Measurements from ENCODE around the gene ENC1. TPM values are rescaled to one million over a fixed set of nuclear protein-coding genes. Genes with fewer than 3 reads are reported as not detected.

ENC1 gene
- total RNA-seq, 2 experiments from 2014 or later, result 2.2 to 3.4 TPM

DNA sequence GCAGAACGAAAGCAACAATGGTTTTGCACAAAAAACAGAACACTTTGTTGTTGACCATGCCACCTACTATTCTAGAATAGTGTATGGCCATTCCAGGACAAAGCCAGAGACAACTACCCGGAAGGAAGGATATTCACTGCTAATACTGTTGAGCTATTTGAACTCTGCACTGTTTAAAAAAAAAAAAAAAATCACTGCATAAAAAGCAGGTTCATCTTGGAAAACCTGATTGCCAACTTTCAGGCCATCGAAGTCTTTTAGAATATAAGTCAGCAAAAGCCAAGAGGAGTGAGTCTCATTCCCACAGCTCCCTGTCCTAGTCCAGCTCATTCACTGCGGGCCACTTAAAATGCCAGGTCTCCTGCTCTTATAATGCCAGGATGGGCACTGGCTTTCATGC, 4.0 kb downstream of the ENC1 start:
- Mint-ChIP-seq H3K27ac (no peak overlapping the region), H3K36me3 (ENCODE audit: low read depth) (no peaks in the 10 kb centered on the region), H3K4me3 (no peak overlapping the region), H3K4me1 (peaks cover 43% of the 10 kb centered on the region), H3K9me3 (no peaks in the 10 kb centered on the region), H3K27me3 (peaks cover 6% of the 10 kb centered on the region)
- DNase-seq, result no peak
- ChIA-PET POLR2A (no interaction called here), CTCF (no interaction called here)

DNA sequence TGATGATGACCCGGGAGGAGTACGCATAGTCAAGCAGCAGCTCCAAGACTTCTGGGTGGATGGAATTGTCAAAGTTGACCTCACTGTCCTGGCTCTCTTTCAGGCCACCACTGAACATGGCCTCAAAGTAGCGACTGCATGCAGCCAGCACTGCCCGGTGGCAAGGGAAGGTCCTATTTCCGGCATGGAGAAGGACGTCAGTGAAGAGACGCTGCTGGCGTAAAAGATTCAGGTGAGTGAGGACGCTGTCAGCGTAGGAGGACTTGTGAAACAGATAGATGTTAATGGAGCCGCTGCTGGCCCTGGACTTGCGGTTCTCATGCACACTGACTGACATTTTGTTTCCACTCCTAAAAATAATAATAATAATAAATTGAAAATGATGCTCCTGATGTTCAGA, 4.4 kb downstream of the ENC1 start:
- Mint-ChIP-seq H3K36me3 (ENCODE audit: low read depth) (no peaks in the 10 kb centered on the region), H3K9me3 (no peaks in the 10 kb centered on the region), H3K4me3 (no peak overlapping the region), H3K4me1 (peaks cover 44% of the 10 kb centered on the region), H3K27ac (no peak overlapping the region), H3K27me3 (peaks cover 3% of the 10 kb centered on the region)
- DNase-seq, result no peak
- ChIA-PET CTCF (no interaction called here), POLR2A (no interaction called here)

DNA sequence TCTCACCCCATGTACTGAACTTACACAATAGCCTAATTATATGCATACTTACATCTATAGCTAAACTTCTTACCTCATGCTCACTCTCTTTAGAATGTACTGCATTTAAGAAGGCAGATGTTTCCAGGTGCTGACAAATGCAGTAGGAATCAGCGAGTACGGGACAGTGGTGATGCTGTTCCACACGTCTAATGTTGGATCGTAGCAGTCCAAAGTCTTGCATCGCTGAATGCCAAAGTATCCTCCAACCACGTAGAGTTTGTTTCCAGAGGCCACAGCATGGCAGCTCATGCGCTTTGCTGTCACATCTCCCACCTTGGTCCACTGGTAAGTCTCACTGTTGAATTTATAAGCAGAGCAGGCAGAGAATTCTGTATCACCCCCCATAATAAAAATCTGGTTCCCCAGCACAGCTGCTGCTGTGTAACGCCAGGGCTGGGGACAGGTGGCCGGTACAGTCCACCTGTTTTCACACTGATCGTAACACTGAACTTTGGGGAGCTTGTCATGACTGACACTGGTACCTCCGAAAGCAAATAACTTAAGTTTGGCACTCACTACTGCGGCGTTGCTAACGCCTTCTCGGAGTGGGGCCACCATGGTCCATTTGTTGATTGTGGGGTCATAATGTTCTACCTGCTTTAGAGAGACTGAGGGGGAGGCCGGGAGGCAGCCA, 5.8 kb downstream of the ENC1 start:
- Mint-ChIP-seq H3K36me3 (ENCODE audit: low read depth) (peaks cover under 1% of the 10 kb centered on the region), H3K4me3 (no peak overlapping the region), H3K4me1 (peaks cover 50% of the 10 kb centered on the region), H3K27me3 (peaks cover 3% of the 10 kb centered on the region), H3K9me3 (no peaks in the 10 kb centered on the region), H3K27ac (no peak overlapping the region)
- POLR2A ChIA-PET, result no interaction called here
- DNase-seq, result no peak
- CTCF ChIA-PET, result interaction anchor here (1.1 to 2.0 kb wide), 2 partner anchors 8 to 23 kb away, joined by 3 to 10 read pairs; no protein-coding TSS in a partner anchor

DNA sequence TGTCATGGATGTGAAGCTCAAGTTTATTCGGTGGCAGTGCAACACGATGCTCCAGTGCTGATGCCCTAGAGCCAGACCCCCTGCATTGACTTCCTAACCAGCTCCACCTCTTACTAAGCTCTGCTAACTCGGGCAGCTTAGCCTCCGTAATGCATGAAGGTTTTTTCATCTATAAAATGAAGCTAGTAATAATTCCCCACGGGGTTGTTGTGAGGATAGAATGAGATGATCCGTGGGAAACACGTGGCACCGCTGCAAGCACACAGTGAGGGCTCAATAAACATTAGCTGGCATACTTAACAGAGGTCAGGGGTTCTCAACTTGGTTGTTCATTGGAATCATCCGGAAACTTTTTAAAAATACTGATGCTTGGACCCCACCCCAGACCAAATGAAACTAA, 6.8 kb downstream of the ENC1 start:
- H3K27ac Mint-ChIP-seq, result no peak overlapping the region
- H3K9me3 Mint-ChIP-seq, result no peaks in the 10 kb centered on the region
- H3K4me1 Mint-ChIP-seq, result peaks cover 39% of the 10 kb centered on the region
- peaks cover 4% of the 10 kb centered on the region for H3K36me3 Mint-ChIP-seq (ENCODE audit: low read depth)
- ChIA-PET CTCF (interaction anchor here (0.8 to 2.0 kb wide), 4 partner anchors 9 to 24 kb away, joined by 3 to 10 read pairs (median 3); no protein-coding TSS in a partner anchor), POLR2A (no interaction called here)
- H3K27me3 Mint-ChIP-seq, result peaks cover 3% of the 10 kb centered on the region
- no peak overlapping the region for H3K4me3 Mint-ChIP-seq
- DNase-seq, result no peak

DNA sequence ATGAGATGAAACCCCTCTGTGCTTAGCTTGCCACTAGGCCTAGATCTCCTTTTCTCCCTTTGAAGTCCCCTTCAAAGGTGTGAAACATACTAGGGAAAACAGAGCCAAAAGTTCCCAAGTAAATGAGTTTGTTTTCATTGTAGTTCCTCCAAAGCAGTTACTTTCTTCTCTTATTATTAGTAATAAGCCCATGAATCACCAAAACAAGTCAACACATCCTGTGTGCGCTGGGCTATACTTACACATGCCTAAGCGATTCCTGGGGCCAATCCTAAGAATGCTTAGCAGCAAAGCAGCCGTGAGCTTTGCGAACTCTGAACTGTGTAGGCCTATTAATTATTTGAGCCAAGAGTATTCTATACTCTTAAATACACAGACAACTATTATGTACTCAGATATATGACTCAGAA, 7.6 kb downstream of the ENC1 start:
- H3K27ac Mint-ChIP-seq, result no peak overlapping the region
- peaks cover 5% of the 10 kb centered on the region for H3K27me3 Mint-ChIP-seq
- no peak for DNase-seq
- CTCF ChIA-PET, result interaction anchor here (0.8 to 2.0 kb wide), 3 partner anchors 10 to 18 kb away, joined by 3 to 10 read pairs (median 3); no protein-coding TSS in a partner anchor
- H3K4me3 Mint-ChIP-seq, result no peak overlapping the region
- peaks cover 32% of the 10 kb centered on the region for H3K4me1 Mint-ChIP-seq
- no peaks in the 10 kb centered on the region for H3K9me3 Mint-ChIP-seq
- POLR2A ChIA-PET, result no interaction called here
- H3K36me3 Mint-ChIP-seq (ENCODE audit: low read depth), result peaks cover 4% of the 10 kb centered on the region

DNA sequence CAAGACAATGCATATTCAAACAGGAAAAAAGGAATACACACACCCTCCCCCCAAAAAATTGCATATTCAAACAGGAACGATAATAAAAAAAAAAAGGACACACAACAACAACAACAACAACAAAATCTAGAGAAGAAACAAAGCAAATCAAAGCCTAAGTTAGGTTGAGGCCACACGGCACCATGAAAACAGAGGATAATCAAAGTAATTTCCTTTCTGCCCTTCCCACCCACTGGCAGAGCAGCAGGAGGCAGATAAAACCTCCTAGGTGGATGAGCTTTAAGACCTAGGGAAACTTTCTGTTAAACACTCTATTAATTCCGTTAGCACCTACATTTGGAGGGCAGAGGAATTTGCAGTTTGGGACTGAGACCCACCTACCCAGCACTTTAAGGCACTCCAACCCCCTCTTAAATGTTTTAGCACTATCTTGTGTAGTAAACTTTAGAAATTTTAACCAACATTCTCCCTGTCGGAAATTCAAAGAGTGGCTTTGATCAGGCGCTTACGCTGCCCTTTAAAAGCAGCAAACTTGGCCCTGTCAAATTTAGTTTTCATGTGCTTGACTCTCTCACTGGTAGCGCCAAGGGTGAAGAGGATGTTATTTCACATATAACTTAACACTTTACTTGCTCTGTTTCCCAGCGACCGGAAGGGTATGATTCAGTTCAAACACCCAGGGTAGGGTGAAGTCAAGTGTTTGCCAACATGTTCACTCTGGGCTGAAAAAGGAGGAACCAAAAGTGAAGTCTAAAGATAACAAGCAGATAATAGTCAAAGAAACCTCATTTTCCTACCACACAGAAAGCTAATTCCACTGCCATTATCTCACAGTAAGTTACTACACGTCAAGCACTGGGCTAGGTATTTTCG, 9.2 kb downstream of the ENC1 start:
- Mint-ChIP-seq H3K27me3 (peaks cover 2% of the 10 kb centered on the region), H3K4me1 (peaks cover 28% of the 10 kb centered on the region), H3K4me3 (no peak overlapping the region), H3K27ac (peak overlapping the region; percentile 85), H3K9me3 (no peaks in the 10 kb centered on the region), H3K36me3 (ENCODE audit: low read depth) (peaks cover 4% of the 10 kb centered on the region)
- POLR2A ChIA-PET, result no interaction called here
- CTCF ChIA-PET, result interaction anchor here (0.7 to 0.8 kb wide), 2 partner anchors 9 to 562 kb away, joined by 3 to 4 read pairs; partner anchors contain the start of gene ENC1
- DNase-seq, result peak; percentile 63

DNA sequence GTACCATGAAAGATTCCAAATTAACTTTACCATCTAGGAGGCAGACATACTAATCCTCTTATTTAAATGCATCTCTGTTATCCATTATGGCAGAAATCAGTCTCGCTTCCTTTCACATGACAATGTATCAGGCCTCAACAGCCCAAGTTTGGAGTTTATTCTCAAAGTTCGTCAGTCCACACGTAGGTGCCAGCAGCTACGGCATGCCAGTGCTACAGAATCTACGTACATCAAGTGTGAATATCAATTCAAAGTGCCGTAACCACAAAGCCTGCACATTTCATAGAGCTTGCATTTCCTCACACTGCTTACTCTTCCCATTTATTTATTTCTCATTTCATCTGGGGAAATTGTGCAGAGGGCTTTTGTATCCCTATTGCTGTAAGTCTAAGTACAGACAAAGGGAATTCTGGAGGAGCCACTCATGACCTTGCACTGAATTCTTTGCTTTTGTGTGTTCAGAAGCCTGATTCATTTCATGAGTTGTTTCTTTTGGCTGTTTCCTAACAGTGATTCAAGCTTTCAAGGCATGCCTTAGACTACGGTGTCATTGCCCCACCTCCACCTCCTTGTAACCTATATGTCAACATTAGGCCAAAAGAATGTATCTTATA, 10.0 kb downstream of the ENC1 start:
- Mint-ChIP-seq H3K9me3 (no peaks in the 10 kb centered on the region), H3K27ac (no peak overlapping the region), H3K27me3 (peaks cover 2% of the 10 kb centered on the region), H3K36me3 (ENCODE audit: low read depth) (peaks cover 4% of the 10 kb centered on the region), H3K4me3 (no peak overlapping the region), H3K4me1 (peaks cover 28% of the 10 kb centered on the region)
- peak; percentile 14 for DNase-seq
- ChIA-PET CTCF (no interaction called here), POLR2A (no interaction called here)

DNA sequence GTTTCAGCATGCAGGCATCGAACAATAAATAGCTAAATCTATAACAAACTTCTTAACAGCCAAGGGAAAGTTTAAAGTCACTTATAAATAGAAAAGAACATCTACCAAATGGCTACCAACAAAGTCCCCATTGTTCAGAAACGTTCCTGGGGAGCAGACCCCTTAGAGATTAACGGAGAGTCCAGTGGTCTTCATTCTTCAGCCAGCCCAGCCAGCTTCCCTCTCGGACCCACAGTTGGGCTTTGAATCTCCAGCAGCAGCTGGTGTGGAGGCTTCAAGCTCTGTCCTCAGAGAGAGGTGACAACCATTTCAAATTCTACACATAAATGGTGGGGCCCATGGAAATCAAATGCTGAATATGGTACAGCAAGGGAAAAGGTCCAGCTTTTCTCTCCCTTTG, 11.2 kb downstream of the ENC1 start:
- Mint-ChIP-seq H3K27me3 (peaks cover 2% of the 10 kb centered on the region), H3K4me3 (no peak overlapping the region), H3K36me3 (ENCODE audit: low read depth) (peaks cover 4% of the 10 kb centered on the region), H3K27ac (no peak overlapping the region), H3K4me1 (peaks cover 28% of the 10 kb centered on the region), H3K9me3 (no peaks in the 10 kb centered on the region)
- POLR2A ChIA-PET, result no interaction called here
- no peak for DNase-seq
- CTCF ChIA-PET, result no interaction called here

DNA sequence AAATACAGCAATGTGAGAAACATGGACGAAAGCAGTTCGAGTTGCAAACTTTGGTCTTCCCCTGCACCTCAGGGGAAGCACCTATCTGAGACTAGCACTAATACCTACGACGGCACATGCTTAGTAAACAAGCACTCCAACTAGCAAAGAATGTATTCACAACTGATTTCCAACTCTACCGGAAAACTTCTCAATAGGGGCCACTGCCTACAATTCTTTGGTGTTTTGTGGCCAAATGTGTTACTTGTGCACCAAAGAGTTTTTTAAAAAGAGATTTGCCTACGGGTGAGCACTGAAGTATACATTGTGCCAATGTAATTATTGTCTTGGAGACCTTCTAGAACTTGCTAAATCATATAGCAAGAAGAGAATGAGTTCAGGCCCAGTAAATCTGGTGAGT, 12.2 kb downstream of the ENC1 start:
- ChIA-PET CTCF (no interaction called here), POLR2A (no interaction called here)
- H3K27me3 Mint-ChIP-seq, result peaks cover 2% of the 10 kb centered on the region
- no peak for DNase-seq
- H3K36me3 Mint-ChIP-seq (ENCODE audit: low read depth), result peaks cover 4% of the 10 kb centered on the region
- no peak overlapping the region for H3K4me3 Mint-ChIP-seq
- H3K9me3 Mint-ChIP-seq, result no peaks in the 10 kb centered on the region
- no peak overlapping the region for H3K27ac Mint-ChIP-seq
- peaks cover 28% of the 10 kb centered on the region for H3K4me1 Mint-ChIP-seq

DNA sequence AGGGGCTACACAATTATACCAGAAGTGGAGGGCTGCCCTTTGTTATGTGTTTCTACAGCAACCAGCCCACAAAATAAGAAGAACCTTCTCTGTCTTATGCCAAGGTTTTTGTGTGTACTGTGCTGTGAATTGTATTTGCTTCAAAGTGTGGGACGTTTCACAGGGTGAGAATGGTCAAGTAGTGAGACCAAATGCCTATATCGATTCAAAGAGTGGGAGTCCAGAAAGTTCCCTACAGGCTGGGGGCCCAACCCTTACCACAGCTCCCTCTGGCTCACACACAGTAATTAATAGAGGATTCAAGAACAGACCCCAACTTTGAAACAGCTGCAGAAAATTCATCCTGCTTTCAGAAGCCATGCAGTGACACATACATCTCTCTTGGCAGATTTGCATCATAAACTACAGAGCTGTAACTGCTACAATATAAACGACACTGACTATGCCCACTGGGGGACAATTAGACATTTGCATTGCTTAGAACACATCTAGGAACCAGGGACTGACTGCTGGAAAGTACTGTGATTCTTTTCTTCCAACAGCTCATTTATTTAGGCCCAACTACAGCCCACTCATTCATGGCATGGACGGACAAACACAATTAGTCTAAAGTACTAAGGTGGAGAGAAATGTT, 12.8 kb downstream of the ENC1 start:
- Mint-ChIP-seq H3K4me1 (peaks cover 27% of the 10 kb centered on the region), H3K27ac (no peak overlapping the region), H3K27me3 (peaks cover 3% of the 10 kb centered on the region), H3K4me3 (no peak overlapping the region), H3K9me3 (no peaks in the 10 kb centered on the region), H3K36me3 (ENCODE audit: low read depth) (peaks cover 4% of the 10 kb centered on the region)
- ChIA-PET POLR2A (no interaction called here), CTCF (no interaction called here)
- no peak for DNase-seq

DNA sequence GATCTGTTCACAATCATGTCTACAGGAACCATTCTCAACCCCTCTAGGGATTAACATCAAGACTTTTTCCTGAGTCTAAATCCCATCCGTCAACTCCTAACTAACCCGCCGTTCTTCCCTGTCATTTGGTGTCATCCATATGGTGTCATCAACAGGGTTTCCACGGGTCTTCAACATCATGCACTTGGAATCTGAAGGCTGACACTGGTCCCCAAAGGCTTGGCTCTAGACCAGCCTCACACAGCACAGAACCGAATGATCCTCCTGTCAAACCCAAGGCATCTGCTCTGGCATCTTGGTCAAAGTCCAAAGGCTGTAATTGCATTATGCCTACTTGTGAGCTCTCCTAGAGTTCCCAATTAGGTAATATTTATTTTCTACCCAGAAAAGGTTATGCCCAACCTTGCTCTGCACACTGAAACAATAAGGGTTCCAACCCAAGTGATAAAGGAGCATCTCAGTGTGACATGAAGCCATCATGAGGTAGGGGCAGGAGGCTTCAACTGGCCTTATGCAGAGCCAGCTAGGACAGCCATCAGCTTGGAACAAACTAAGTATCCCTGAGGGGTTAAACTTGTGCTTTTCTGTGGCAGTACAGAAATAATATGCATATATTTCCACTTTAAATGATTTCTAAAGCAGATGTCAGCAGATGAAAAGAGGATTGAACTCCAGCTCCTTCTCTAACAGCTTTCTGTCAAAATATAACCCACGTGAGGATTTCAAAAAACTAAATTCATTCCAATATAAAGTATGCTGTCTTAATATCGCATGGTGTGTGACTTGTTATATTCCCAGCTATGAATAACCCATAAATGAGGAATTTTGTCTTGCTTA, 13.9 kb downstream of the ENC1 start:
- H3K9me3 Mint-ChIP-seq, result no peaks in the 10 kb centered on the region
- H3K4me1 Mint-ChIP-seq, result peaks cover 15% of the 10 kb centered on the region
- peaks cover 6% of the 10 kb centered on the region for H3K27me3 Mint-ChIP-seq
- peaks cover 4% of the 10 kb centered on the region for H3K36me3 Mint-ChIP-seq (ENCODE audit: low read depth)
- ChIA-PET POLR2A (no interaction called here), CTCF (interaction anchor here (0.9 to 1.5 kb wide), 3 partner anchors 12 to 14 kb away, joined by 3 to 4 read pairs (median 4); partner anchors contain the start of gene ENC1)
- DNase-seq, result no peak
- no peak overlapping the region for H3K27ac Mint-ChIP-seq
- H3K4me3 Mint-ChIP-seq, result no peak overlapping the region

DNA sequence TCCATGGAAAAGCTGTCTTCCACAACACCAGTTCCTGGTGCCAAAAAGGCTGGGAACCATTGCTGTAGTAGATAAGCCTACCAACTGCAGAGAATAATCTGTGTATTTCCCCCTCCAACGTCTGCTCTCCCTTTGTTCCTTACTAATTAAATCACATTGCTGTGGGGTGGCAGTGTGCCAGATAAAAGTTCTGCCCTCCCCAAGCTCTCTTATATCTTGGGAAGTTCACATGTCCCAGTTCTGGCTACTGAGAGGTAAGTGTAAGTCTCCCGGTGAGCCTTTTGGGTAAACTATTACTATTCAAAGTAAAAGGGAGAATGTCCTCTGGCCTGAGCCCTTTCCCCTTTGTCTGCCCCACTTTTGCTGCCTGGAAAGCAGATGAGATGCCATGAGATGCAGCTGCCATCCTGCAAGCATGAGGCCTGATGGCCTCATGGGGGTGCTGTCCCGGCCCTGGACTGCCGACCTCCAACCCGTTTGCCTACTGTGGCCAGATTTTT, 14.7 kb downstream of the ENC1 start:
- H3K9me3 Mint-ChIP-seq, result no peaks in the 10 kb centered on the region
- ChIA-PET POLR2A (no interaction called here), CTCF (interaction anchor here (0.9 to 1.5 kb wide), 4 partner anchors 11 to 31 kb away, joined by 3 to 4 read pairs (median 4); partner anchors contain the start of gene ENC1)
- H3K36me3 Mint-ChIP-seq (ENCODE audit: low read depth), result peaks cover 4% of the 10 kb centered on the region
- peaks cover 9% of the 10 kb centered on the region for H3K27me3 Mint-ChIP-seq
- H3K27ac Mint-ChIP-seq, result no peak overlapping the region
- DNase-seq, result no peak
- no peak overlapping the region for H3K4me3 Mint-ChIP-seq
- peaks cover 7% of the 10 kb centered on the region for H3K4me1 Mint-ChIP-seq

Data from activated CD4-positive, alpha-beta T cell treated with anti-CD3 and anti-CD28 coated beads, Interleukin-2, amount 10 ng/mL, durations not matched to agents 7 days and 5 days (primary cell).